Activated CD8-positive, alpha-beta T cell treated with anti-CD3 and anti-CD28 coated beads for 36 hours (primary cell): ENCODE measurements around the gene IL16. TPM values are rescaled to one million over a fixed set of nuclear protein-coding genes. Genes with fewer than 3 reads are reported as not detected.

Source experiments
- ATAC-seq: fragments of 200-7000 bp; cut with Tn5 transposase; one replicate; pipeline ENCODE4 v1.10.0; 2021; ENCODE audit warnings: mild to moderate bottlenecking, moderate library complexity
- CTCF ChIA-PET: fragments of 350-600 bp; sonication (Branson Sonifier 250); formaldehyde crosslinking; loops from one replicate; lab custom pipeline; 2021; ENCODE audit warnings: antibody characterized with exemption; lab: Charles Lee
- POLR2A ChIA-PET: fragments of 350-600 bp; sonication (Branson Sonifier 250); formaldehyde crosslinking; loops from one replicate; lab custom pipeline; 2021; ENCODE audit warnings: antibody characterized with exemption; lab: Charles Lee
- DNase-seq: peaks from one replicate; pipeline ENCODE4 v3.0.0-alpha.2; 2020
- H3K27ac Mint-ChIP-seq: one replicate; pipeline ENCODE4 v1.8.0; 2021; ENCODE audit warnings: mild to moderate bottlenecking, mixed read lengths
- H3K27me3 Mint-ChIP-seq: one replicate; pipeline ENCODE4 v1.8.0; 2021; ENCODE audit warnings: mixed read lengths
- H3K36me3 Mint-ChIP-seq: one replicate; pipeline ENCODE4 v1.8.0; 2021; ENCODE audit warnings: low read depth, mixed read lengths
- H3K4me1 Mint-ChIP-seq: one replicate; pipeline ENCODE4 v1.8.0; 2021; ENCODE audit warnings: low read depth, mixed read lengths
- H3K4me3 Mint-ChIP-seq: one replicate; pipeline ENCODE4 v1.8.0; 2021; ENCODE audit warnings: mild to moderate bottlenecking, moderate library complexity, mixed read lengths
- H3K9me3 Mint-ChIP-seq: one replicate; pipeline ENCODE4 v1.8.0; 2021; ENCODE audit warnings: mixed read lengths
- CTCF ChIP-seq: fragments of 200-600 bp; IDR thresholded peaks from one replicate; pipeline ENCODE4 v1.8.0; 2022; ENCODE audit warnings: antibody characterized with exemption, mild to moderate bottlenecking
- intact Hi-C: fragments of 100-400 bp; cut with micrococcal nuclease; formaldehyde crosslinking; loops from one replicate; pipeline ENCODE4 v1.10.0; 2022
- total RNA-seq, 2 experiments: library from RNA; stranded (reverse); gene quantifications; one replicate each; pipeline ENCODE4 v1.2.3, GENCODE V29; 2021

IL16 gene
- total RNA-seq, 2 experiments from 2014 or later = 130 to 138 TPM

DNA sequence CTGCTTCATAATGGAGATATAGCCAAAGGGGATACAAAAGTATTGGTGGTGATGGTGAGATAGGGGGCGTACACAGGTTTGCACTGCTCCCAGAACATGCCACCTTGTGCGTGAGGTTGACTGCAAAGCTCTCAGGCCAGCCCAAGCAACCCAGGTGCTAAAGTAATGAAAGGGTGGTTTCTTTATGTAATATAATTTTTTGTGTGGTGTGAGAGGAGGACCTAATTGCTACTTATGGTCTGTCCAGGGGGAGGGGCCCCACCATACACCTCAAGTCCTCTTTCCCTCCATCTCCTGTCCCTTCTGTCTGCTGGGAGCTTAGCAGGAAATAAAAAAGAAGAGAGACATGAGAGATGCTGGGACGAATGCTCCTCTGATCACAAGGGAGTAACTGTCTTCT, 73.5 kb downstream of the IL16 start:
- POLR2A ChIA-PET = interaction anchor here (0.7 kb wide), 1 partner anchor 16 kb away, joined by 3 read pairs; no protein-coding TSS in a partner anchor
- Mint-ChIP-seq H3K27me3 (peaks cover under 1% of the 10 kb centered on the region), H3K4me1 (peaks cover 54% of the 10 kb centered on the region), H3K36me3 (peaks cover 2% of the 10 kb centered on the region), H3K27ac (peak overlapping the region; percentile 53), H3K4me3 (no peak overlapping the region), H3K9me3 (no peaks in the 10 kb centered on the region)
- no peak for DNase-seq
- TF ChIP-seq CTCF = no peak
- intact Hi-C loops = loop anchor here (5.0 kb wide), 1 partner anchor 52 kb away; the partner anchor contains the start of gene STARD5
- CTCF ChIA-PET = interaction anchor here (0.8 to 6.4 kb wide), 7 partner anchors 10 to 279 kb away, joined by 3 to 195 read pairs (median 4); no protein-coding TSS in a partner anchor
- no peak for ATAC-seq

DNA sequence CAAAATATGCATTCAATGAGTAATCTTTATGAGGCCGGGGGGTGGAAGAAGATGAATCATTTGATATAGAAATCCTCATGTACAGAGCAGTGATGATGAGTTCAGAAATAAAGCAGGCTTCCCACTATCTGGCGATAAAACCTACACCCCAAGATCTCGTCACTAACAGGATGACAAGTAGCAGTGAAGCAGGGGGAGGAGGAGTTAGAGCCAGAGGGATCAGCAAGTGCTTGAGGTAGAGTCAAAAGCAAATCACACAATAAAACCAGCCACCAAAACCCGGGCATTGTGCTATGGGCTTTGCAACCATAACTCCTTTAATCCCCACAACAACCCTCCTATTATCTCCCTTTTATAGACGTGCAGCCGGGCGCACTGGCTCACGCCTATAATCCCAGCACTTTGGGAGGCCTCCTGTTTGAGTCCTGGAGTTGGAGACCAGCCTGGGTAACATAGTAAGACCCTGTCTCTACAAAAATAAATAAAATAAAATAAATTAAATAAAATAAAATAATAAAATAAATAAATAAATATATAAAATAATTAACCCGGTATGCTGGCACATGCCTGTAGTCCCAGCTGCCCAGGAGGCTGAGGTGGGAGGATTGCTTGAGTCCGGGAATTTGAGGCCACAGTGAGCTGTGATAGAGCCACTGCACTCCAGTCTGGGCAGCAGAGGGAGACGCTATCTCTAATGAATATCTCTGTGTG, 74.3 kb downstream of the IL16 start:
- Mint-ChIP-seq H3K4me1 (peaks cover 54% of the 10 kb centered on the region), H3K4me3 (no peak overlapping the region), H3K36me3 (peaks cover 3% of the 10 kb centered on the region), H3K27me3 (no peaks in the 10 kb centered on the region), H3K9me3 (no peaks in the 10 kb centered on the region), H3K27ac (peak overlapping the region; percentile 53)
- ChIA-PET POLR2A (interaction anchor here (0.9 to 1.6 kb wide), 2 partner anchors 11 to 54 kb away, joined by 3 read pairs; partner anchors contain the start of gene STARD5), CTCF (interaction anchor here (0.8 to 6.3 kb wide), 5 partner anchors 9 to 280 kb away, joined by 3 to 97 read pairs (median 3); no protein-coding TSS in a partner anchor)
- no peak for TF ChIP-seq CTCF
- DNase-seq (peak; percentile 55), ATAC-seq (peak; percentile 60)
- intact Hi-C loops = loop anchor here (5.0 kb wide), 1 partner anchor 51 kb away; the partner anchor contains the start of gene STARD5

DNA sequence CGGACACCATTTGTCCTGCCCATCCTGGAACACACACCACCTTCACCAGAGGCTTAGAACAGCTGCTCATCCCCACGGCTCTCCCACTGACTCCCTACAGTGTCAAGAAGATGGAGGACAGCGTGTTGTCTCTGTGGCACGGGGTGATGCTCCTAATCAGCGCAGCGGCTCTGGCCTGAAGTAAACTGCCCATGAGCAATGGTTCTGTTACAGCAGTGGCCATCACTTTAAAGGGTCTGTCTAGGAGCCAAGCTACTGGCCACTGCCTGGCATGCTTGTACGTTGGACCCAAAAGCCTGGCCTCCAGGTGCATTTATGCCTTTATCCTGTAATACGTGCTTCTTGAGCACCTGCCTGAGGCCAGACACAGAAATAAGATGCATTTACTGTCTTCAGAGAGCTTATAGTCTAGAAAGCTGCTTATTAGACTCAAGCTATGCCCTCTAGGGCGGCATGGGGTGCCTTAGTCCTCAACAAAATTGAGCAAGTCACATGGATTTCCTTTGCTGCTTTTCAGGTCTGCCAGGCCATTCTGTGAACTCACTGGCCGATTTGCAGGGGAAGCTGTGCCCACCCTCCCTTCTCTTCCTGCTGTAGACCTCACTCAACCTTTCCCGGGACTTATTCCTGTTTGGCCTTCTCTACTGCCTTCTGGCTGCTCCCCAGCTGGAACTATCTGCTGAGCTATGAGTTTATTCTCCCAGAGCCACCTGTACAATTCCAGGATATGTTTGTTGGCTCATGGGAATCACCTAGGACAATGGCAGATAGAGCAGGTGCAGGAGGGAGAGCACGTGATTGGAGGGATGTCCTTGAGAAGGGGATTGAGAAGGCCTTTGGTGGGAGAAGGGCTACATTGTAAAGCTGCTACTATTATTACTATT, 75.3 kb downstream of the IL16 start:
- peaks cover 10% of the 10 kb centered on the region for H3K36me3 Mint-ChIP-seq
- H3K27me3 Mint-ChIP-seq = no peaks in the 10 kb centered on the region
- intact Hi-C loops = loop anchor here (5.0 kb wide), 1 partner anchor 50 kb away; the partner anchor contains the start of gene STARD5
- no peak for ATAC-seq
- CTCF ChIA-PET = interaction anchor here (0.8 to 6.3 kb wide), 3 partner anchors 22 to 128 kb away, joined by 3 to 97 read pairs (median 3); no protein-coding TSS in a partner anchor
- POLR2A ChIA-PET = interaction anchor here (0.9 to 1.6 kb wide), 2 partner anchors 10 to 52 kb away, joined by 3 read pairs; partner anchors contain the start of gene STARD5
- no peak overlapping the region for H3K27ac Mint-ChIP-seq
- TF ChIP-seq CTCF = no peak
- H3K4me1 Mint-ChIP-seq = peaks cover 57% of the 10 kb centered on the region
- H3K4me3 Mint-ChIP-seq = no peak overlapping the region
- H3K9me3 Mint-ChIP-seq = peaks cover 8% of the 10 kb centered on the region
- no peak for DNase-seq

DNA sequence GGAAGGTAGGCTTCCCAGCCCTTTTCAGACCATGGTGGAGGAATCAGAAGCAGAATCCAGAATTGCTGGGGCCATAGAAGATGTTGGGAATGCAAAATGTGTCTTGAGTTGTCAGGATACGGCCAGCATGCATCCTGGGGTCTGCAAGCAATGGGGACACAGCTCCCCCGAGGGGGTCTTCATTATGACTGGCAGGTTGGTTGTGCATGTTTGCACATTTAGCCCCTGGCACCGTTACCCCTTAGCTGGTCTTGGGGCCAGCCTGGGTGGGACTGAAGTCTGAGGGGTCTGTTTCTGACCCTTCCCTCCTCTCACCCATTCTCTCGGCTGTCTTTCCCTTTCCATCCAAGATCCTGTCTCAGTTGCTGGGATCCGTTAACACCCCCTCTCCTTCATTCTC, 76.5 kb downstream of the IL16 start:
- H3K9me3 Mint-ChIP-seq = peaks cover 16% of the 10 kb centered on the region
- H3K27ac Mint-ChIP-seq = no peak overlapping the region
- H3K36me3 Mint-ChIP-seq = peaks cover 20% of the 10 kb centered on the region
- ChIA-PET CTCF (interaction anchor here (1.4 to 6.3 kb wide), 3 partner anchors 63 to 162 kb away, joined by 5 to 97 read pairs (median 7); no protein-coding TSS in a partner anchor), POLR2A (no interaction called here)
- H3K27me3 Mint-ChIP-seq = no peaks in the 10 kb centered on the region
- intact Hi-C loops = loop anchor here (5.0 kb wide), 1 partner anchor 49 kb away; the partner anchor contains the start of gene STARD5
- peaks cover 58% of the 10 kb centered on the region for H3K4me1 Mint-ChIP-seq
- no peak for ATAC-seq
- no peak for DNase-seq
- no peak for TF ChIP-seq CTCF
- H3K4me3 Mint-ChIP-seq = no peak overlapping the region
